Mammary microvascular endothelial cell (primary cell): Measurements from ENCODE around the gene PRELID3B. TPM values are rescaled to one million over a fixed set of nuclear protein-coding genes. Genes with fewer than 3 reads are reported as not detected.

ENCODE experiments used
- total RNA-seq: library from RNA; depleted of rRNA; stranded (reverse); fragments of >200 nt; gene quantifications from 2 replicates; pipeline ENCODE4 v1.2.3, GENCODE V29; 2015

The PRELID3B gene
- total RNA-seq = 44.0 and 56.2 TPM in 2 replicates

DNA sequence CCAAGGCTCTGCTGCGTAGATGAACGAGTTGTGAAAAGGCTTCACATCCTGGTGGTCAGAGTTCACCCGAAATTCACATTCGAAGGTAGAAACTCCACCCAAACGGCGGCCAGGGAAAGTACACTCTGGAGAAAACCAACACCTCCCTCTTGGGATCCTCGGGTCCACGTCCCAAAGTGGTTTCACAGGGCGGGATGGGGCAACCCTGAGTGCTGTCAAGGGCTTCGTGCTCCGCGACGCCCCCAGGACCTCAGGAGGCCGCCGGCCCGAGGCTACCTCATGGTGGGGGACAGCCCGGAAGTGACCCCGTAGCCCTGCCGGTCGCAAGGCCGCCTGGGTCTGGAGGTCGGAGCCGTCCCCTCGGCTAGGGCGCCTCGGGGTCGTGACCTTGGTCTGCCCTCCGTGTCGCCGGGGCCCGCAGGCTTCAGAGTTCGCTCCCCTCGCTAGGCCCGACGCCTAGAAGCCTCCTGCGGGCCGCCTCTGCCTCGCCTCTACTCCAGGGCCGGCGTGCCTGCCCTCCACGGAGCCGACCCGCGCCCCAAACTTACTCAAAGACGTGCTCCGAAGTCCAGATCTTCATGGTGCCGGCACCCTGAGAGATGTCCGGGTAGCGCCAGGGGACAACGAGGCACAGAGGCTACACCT is at the start of gene PRELID3B:
Gene PRELID3B (minus strand): TSS at position 636 of the 645 bp plus-strand sequence. CDS start 56 bp downstream, at position 580.

GRCh38 chr20:59032023-59032712 is 10.4 kb downstream of the PRELID3B start, which contains the start of gene ATP5F1E:
TSS of gene ATP5F1E (minus strand) at chr20:59032335. CDS start at chr20:59032251, 84 bp downstream.

GRCh38 chr20:59019217-59019616 is 23.4 kb downstream of the PRELID3B start, which contains the start of gene TUBB1:
TSS of gene TUBB1 (plus strand) at chr20:59019429. CDS start at chr20:59019523, 94 bp downstream.

GRCh38 chr20:59006864-59007664 is 35.5 kb downstream of the PRELID3B start, which contains the start of gene CTSZ:
TSS of gene CTSZ (minus strand) at chr20:59007254. CDS start at chr20:59007128, 126 bp downstream.

Other genes starting within 250 kb of the PRELID3B start
- not detected in 2 replicates for gene GNAS-AS1, start 191.9 kb downstream of the PRELID3B start, total RNA-seq
- gene GNAS, start 190.1 kb downstream of the PRELID3B start, total RNA-seq = 552 and 577 TPM in 2 replicates
- gene NELFCD, start 61.5 kb downstream of the PRELID3B start, total RNA-seq = 49.3 and 52.3 TPM in 2 replicates
- gene CTSZ, start 35.5 kb downstream of the PRELID3B start, total RNA-seq = 180 and 216 TPM in 2 replicates
- not detected in 2 replicates for gene TUBB1, start 23.4 kb downstream of the PRELID3B start, total RNA-seq
- 40.9 and 43.7 TPM in 2 replicates for gene ATP5F1E, start 10.5 kb downstream of the PRELID3B start, total RNA-seq
- not detected in 2 replicates for gene ZNF831, start 121.0 kb upstream of the PRELID3B start, total RNA-seq